ENCODE measurements around the gene PGS1.

DNA sequence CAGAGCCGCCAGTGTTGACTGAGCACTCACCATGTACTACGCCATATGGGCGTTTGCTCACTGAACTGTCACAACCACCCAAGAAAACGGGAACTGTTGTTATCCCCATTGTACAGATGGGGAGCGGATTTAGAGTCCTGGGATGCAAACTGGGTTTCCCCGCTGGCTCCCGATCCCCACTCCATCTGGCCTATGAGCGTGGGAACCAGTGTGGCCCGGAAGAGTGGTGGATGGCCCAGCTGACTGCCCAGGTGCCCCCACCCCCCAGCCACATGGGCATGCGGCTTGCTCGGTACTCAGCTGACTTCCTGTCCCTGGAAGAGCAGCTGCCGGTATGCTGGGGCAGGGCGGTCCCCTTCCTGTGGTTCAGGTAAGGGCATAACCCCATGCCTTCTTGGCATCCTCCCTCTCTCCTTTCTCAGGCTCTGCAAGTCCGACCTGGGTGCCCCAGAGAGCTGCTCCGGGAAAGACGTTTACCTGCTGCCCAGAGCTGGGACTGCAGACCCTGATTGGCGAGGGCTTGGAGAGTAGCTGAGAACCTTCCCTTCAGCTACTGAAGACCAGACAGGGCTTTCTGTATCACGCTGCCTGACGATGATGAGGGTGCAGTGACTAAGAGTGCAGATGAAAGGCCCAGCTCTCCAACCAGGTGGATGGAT, 34.8 kb upstream of the PGS1 start:
- TF ChIP-seq, protein P1, sequence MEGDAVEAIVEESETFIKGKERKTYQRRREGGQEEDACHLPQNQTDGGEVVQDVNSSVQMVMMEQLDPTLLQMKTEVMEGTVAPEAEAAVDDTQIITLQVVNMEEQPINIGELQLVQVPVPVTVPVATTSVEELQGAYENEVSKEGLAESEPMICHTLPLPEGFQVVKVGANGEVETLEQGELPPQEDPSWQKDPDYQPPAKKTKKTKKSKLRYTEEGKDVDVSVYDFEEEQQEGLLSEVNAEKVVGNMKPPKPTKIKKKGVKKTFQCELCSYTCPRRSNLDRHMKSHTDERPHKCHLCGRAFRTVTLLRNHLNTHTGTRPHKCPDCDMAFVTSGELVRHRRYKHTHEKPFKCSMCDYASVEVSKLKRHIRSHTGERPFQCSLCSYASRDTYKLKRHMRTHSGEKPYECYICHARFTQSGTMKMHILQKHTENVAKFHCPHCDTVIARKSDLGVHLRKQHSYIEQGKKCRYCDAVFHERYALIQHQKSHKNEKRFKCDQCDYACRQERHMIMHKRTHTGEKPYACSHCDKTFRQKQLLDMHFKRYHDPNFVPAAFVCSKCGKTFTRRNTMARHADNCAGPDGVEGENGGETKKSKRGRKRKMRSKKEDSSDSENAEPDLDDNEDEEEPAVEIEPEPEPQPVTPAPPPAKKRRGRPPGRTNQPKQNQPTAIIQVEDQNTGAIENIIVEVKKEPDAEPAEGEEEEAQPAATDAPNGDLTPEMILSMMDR (IDR thresholded peaks at IDR 0.05), result no peak
- no peak for TF ChIP-seq POLR2A (IDR thresholded peaks at IDR 0.05)
